ENCODE results near the gene PRXL2B.

PRXL2B gene

DNA sequence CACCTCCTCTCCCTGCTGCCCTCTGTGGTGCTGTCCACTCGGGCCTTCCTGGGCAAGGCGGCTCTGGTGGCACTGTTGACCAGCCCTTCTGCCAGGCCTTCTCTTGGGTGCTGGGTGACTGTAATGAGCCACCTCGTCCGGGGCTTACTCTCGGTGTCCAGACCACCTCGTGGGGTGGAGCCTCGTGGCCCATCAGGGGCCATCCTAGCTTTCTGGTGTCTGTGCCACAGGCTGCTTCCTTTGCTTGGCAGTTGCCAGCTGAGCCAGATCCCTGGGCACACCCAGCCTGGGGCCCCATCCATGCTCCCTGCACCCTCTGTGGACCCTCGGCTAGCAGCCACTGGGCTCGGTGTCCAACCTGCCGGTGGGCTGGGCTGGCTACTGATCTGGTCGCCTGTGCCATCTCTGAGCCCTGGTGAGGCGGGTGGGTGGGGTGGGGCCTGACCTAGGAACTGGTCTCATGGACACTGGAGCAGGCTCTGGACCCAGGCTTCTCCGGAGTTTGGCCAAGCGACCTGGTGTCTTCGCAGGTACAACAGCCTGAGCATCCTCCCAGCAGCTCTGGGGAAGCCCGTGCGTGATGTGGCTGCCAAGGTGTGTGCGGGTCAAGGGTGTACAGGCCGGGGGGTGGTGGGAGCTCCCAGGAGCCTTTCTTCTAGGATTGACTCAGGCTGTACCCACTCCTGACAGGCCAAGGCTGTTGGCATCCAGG lies 1.4 kb downstream of the PRXL2B start:
- no peak for DNase-seq

GRCh38 chr1:2588661-2589430 lies 2.3 kb downstream of the PRXL2B start:
- DNase-seq = no peak

DNA sequence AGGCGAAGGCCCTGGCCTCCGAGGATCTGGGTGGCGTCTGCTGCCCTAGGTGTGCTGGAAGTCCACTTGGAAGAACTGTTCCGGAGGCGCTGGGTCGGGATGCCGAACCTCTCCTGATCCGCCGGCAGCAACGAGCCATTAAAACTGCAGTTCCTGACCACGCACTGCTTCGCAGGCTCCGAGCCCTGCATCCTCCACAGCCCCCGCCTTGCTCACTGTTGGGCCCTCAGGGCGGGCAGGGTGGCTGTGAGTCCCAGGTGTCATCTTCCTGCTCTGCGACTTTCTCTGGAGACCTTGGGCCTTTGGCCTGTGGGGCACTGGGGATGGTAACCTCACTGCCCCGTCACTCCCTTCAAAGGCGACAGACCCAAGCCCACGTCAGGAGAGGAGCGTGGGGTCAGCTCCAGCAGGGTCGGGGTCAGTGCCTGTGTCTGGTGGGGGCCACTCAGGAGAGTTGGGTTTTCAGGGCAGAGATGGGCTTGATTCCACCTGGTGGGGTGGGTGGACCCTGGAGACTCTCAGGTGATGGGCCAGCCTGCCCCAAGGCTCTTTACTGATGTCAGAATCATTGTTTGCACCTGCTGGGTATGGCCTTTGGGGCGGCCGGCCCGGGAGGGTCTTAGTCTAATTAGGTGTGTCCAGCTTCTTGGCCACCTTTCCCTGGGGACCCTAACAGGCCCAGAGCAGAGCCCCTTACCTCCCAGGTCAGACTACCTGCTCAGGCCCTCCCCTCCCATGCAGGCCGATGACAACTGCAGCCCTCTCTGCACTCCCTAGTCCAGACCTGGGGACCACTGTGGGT lies 3.1 kb downstream of the PRXL2B start:
- DNase-seq = no peak

- no peak for DNase-seq
Measured at GRCh38 chr1:2590233-2591141, 3.9 kb downstream of the PRXL2B start.

- DNase-seq = no peak
Measured at GRCh38 chr1:2591233-2591580, 4.6 kb downstream of the PRXL2B start.

DNA sequence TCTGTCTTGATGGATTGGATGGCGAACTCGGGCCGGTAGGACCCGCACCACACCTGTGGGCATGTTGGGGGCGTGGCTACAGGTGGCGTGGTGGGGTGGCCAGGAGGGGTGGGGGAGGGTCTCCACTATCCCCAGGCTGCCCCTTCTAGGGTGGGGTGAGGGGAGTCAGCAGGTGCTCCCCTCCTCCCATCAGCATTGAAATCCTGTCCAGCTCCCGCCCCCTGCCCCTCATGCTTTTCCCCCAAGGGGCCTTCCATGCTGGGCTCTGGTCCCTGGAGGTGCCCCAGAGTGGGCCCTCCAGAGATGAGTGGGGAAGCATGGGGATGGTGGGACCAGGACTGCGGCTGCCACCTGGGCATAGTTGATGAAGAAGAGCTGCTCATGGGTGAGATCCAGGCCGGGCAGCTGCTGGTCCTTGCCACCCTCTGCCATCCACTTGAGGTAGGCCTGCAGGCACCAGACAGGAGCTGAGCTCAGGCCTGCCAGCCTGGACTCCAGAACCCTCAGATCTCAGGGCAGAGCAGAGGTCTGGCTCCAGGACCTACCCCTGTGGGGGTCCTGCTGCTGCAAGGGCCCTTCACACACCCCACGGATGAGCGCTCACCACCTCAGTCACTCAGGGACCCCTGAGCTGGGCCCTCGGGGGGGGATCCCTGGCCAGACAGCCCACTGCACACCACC lies 5.1 kb downstream of the PRXL2B start:
- DNase-seq = no peak

DNA sequence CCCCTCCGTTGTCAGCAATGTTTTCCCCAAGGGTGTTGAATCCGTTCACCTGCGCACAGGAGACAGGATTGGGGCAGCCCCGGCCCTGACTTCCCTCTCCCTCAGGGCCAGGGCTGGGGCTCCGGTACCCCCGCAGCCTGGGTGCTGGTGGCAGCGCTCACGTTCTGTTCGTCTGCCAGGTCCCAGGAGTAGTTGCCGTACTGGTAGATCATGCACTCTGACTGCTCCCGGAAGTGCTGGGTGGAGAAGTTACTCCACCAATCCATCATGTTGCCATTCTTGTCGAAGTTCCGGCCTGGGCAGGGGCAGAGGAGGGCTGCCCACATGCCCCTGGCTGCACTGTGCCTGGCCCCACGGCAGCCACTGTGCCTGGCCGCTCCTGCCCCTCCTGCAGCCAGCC lies 6.1 kb downstream of the PRXL2B start:
- DNase-seq = no peak

- DNase-seq = no peak
Measured at GRCh38 chr1:2593251-2593878, 6.8 kb downstream of the PRXL2B start.

DNA sequence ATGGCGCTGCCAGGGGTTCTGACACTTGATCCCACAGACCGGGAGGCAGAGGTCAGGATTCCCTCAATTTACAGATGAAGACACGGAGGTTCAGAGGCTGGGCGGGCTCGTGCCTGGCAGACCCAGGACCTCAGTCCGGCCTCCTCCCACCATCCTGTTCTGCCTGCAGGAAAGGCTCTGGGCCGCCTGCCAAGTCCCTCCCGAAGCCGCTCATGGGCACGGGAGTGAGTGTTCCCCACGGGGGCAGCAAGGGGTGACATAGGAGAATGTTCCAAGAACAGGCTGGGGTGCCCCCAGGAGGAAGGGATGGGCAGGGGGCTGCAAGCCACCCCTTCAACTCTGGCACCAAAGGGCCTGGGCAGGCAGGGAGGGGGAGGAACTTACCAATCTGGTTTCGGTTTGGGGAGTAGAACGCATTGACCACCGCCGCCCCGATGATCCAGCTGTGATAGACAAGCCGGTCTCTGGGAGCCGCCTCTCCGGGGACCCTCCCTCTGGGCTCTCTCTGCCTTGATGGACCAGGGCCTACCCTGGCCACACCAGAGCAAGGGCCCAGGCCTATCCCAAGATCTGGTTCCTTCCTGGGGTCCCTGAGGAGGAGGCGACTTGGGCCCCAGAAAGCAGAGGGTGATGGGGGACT lies 7.5 kb downstream of the PRXL2B start:
- no peak for DNase-seq

GRCh38 chr1:2594641-2595131 lies 8.1 kb downstream of the PRXL2B start:
- no peak for DNase-seq

DNA sequence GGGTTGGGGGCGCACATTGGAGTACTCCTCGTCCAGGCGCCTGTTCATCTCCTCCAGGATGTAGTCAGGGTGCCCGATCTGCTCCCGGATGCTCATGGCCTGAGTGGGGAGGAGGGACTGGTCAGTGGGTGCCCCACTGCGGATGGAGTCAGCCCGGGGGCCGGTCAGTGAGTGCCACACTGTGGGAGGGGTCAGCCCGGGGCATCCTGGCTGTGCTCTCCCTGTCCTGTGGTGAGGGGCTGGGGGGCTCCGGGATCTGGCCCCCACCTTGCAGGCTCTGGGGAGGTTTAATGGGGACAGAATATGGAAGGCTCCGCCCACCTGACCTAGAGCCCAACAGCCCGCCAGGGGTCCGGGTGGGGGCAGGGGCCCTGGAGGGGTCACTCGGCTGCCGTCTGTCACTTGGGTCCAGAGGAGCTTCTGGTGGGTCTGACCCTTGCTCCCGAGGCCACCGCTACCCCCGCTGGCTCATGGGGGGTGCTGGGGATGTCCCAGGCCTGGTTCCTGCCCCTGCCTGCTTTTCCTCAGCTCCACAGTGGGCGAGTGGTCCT lies 8.8 kb downstream of the PRXL2B start:
- DNase-seq = no peak

DNA sequence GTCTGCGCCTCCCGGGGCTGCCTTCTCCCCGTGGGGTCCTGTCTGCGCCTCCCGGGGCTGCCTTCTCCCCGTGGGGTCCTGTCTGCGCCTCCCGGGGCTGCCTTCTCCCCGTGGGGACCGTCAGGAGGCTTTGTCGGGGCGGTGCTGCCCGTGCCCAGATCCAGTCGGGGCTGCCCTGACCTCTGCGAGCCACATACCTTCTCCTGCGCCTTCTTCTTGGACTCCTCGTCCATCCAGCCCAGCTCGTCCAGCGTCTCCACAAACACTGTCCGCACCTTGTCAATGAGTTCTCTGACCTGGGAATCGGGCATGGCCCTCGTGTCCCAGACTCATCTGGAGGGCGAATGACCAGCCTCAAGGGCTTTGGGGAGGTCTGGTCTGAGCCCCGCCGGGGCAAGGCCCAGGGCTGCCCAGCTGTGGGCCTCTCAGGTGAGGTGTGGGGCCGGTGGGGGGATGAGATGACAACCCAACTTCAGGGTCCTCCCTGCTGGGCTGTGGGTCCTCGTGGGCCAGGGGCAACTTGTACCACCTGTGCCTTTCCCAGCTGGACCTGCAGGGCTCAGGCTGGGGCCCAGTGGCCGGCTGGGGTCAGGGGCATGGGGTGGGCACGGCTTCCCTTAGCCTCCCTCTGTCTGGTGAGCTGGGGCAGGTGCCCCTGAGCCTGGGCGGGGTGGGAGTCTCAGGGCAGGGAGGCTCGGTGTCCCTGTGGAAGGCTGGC lies 9.4 kb downstream of the PRXL2B start:
- DNase-seq = no peak

GRCh38 chr1:2596530-2597333 lies 10.2 kb downstream of the PRXL2B start:
- DNase-seq = no peak

- no peak for DNase-seq
Measured at GRCh38 chr1:2597441-2598328, 11.1 kb downstream of the PRXL2B start.

- no peak for DNase-seq
Measured at GRCh38 chr1:2598329-2598931, 11.9 kb downstream of the PRXL2B start.

GRCh38 chr1:2601721-2602303 lies 15.2 kb downstream of the PRXL2B start:
- no peak for DNase-seq

DNA sequence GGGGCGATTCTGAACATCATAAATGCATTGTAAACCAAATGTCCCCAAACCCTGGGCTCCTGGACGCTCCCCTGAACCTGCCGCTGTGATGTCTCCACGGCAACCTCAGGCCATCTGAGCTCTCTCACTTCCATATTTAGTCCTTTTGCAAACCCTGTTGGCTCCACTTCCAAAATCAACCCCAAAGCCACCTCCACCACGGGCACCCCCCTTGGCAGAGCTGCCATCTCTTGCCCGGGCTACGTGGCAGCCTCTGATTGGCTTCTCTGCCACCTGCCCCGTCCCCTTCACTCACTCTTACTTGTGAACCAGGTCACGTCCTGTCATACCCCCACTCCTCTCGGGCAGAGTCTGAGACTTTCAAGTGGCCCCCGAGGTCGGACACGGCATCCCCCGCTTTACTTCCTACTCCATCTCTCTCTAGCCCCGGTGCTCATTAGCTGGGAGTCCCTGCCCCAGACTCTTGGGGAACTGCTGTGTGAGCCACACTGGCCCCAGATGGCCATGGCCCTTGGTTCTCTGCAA lies 15.8 kb downstream of the PRXL2B start:
- DNase-seq = no peak
